Measurements from ENCODE around the gene OGN. TPM values are rescaled to one million over a fixed set of nuclear protein-coding genes. Genes with fewer than 3 reads are reported as not detected.

The OGN gene
- total and polyA plus RNA-seq, 2 of the 4 experiments (the other 2 are of a cell fraction): under 0.01 to 0.10 TPM

- CTCF ChIA-PET: no interaction called here
- BruUV-seq (replicated peaks): no TSS peak
Measured at GRCh38 chr9:92381775-92382174, 22.6 kb downstream of the OGN start.

More at GRCh38 chr9:92381775-92382174, 22.6 kb downstream of the OGN start:
- H4K8ac ChIP-seq (ENCODE audit: low read depth in 2 of 2, low read length in 2 of 2): no peak overlapping the region
- no peak overlapping the region for H3K4me3 ChIP-seq (ENCODE audit: insufficient read depth, low read depth, low read length)
- intact Hi-C loops (cut with micrococcal nuclease) (loop anchor here (5.0 kb wide), 1 partner anchor 34 kb away; no protein-coding TSS in a partner anchor), in situ Hi-C loops (cut with MboI; ENCODE audit: low sequenced_read_pairs) (no loop called here), dilution Hi-C loops (cut with HindIII; ENCODE audit: low sequenced_read_pairs, unreplicated experiment) (no loop called here)
- H2BK5ac ChIP-seq (ENCODE audit: low read depth, low read length, poor library complexity, severe bottlenecking): no peak overlapping the region
- H3K4me1 ChIP-seq (ENCODE audit: control insufficient read depth, insufficient read depth, low read length): peaks cover 6% of the 10 kb centered on the region
- H3K4ac ChIP-seq (ENCODE audit: low read depth, low read length): no peak overlapping the region
- H3K27me3 ChIP-seq (ENCODE audit: control insufficient read depth, insufficient read depth, low read length): no peaks in the 10 kb centered on the region
- no CpG with 5 or more reads among the region's 2 CpGs for WGBS, 2 experiments (ENCODE audit: extremely low coverage in 2 of 2, insufficient read length in 1 of 2)
- no peak overlapping the region for H2BK120ac ChIP-seq (ENCODE audit: low read depth, low read length)
- no peak overlapping the region for H3K9ac ChIP-seq (ENCODE audit: low read depth, low read length)
- H2BK20ac ChIP-seq (ENCODE audit: low read depth, low read length): no peak overlapping the region
- no peak overlapping the region for H2AFZ ChIP-seq (replicated peaks; ENCODE audit: low read length, poor library complexity)
- H3K4me2 ChIP-seq (ENCODE audit: low read depth, low read length): no peak overlapping the region
- no peaks in the 10 kb centered on the region for H3K36me3 ChIP-seq (ENCODE audit: control insufficient read depth, insufficient read depth, low read length)
- no peak overlapping the region for H3K23ac ChIP-seq (ENCODE audit: low read depth, low read length)
- no peak overlapping the region for H2AK5ac ChIP-seq (ENCODE audit: low read depth, low read length)
- no peak overlapping the region for H3K14ac ChIP-seq (replicated peaks; ENCODE audit: low read depth, low read length)
- H2AK9ac ChIP-seq (replicated peaks; ENCODE audit: low read depth, low read length, poor library complexity): no peak overlapping the region
- ATAC-seq (ENCODE audit: low read depth) (no peak), DNase-seq (no peak)
- H3K9me3 ChIP-seq (ENCODE audit: control insufficient read depth, insufficient read depth, low read length): no peaks in the 10 kb centered on the region
- TF ChIP-seq RCOR1 (IDR thresholded peaks at IDR 0.05; ENCODE audit: insufficient replicate concordance, low read length) (no peak), USF2 (IDR thresholded peaks at IDR 0.05; ENCODE audit: low read depth, low read length) (no peak), NFE2L2 (IDR thresholded peaks at IDR 0.05; ENCODE audit: low read depth, low read length) (no peak)
- no peak overlapping the region for H3K18ac ChIP-seq (ENCODE audit: low read depth, low read length)
- H3K56ac ChIP-seq (ENCODE audit: extremely low read depth, insufficient read depth, low read length): no peak overlapping the region
- no peak overlapping the region for H4K5ac ChIP-seq (ENCODE audit: low read depth, low read length)
- no peaks in the 10 kb centered on the region for H4K20me1 ChIP-seq (ENCODE audit: insufficient read depth, low read length)
- H4K91ac ChIP-seq (ENCODE audit: insufficient read depth, low read depth, low read length): no peak overlapping the region
- H2BK15ac ChIP-seq (ENCODE audit: low read depth, low read length): no peak overlapping the region
- no peak overlapping the region for H3K27ac ChIP-seq (ENCODE audit: insufficient read depth, low read length)
- POLR2A ChIA-PET (ENCODE audit: unreplicated experiment): no interaction called here
- H3K9me1 ChIP-seq (ENCODE audit: insufficient read depth, low read length): no peaks in the 10 kb centered on the region; the same call in 1 of the 2 replicates
- no peaks in the 10 kb centered on the region for H3K79me1 ChIP-seq (ENCODE audit: low read depth in 1 of 2, low read length in 2 of 2)
